Measurements from ENCODE around the gene GSTO1. TPM values are rescaled to one million over a fixed set of nuclear protein-coding genes. Genes with fewer than 3 reads are reported as not detected.

The GSTO1 gene
- total and polyA plus RNA-seq, 2 experiments from 2014 or later, result 52.5 to 182 TPM

- TF ChIP-seq STAT1 (IDR thresholded peaks at IDR 0.05; ENCODE audit: unreplicated experiment) (no peak), NANOG (IDR thresholded peaks at IDR 0.05; ENCODE audit: borderline replicate concordance) (no peak), JUNB (IDR thresholded peaks at IDR 0.05; ENCODE audit: unreplicated experiment) (no peak), ZNF114 (CRISPR knock-in tag; IDR thresholded peaks at IDR 0.05) (no peak), EZH2 (IDR thresholded peaks at IDR 0.05; ENCODE audit: low read depth, unreplicated experiment) (no peak), CREB1 (CRISPR knock-in tag; IDR thresholded peaks at IDR 0.05; ENCODE audit: low read depth) (no peak), ZNF462 (CRISPR knock-in tag; IDR thresholded peaks at IDR 0.05) (no peak), POLR2AphosphoS5 (IDR thresholded peaks at IDR 0.05; ENCODE audit: low read depth) (no peak), EZH2phosphoT487 (IDR thresholded peaks at IDR 0.05; ENCODE audit: unreplicated experiment) (no peak), ETS1 (IDR thresholded peaks at IDR 0.05) (no peak), CTCF (conservative IDR thresholded peaks at IDR 0.05; ENCODE audit: low read depth in 2 of 2) (no peak), REST (IDR thresholded peaks at IDR 0.05; ENCODE audit: unreplicated experiment) (no peak), ZNF331 (CRISPR knock-in tag; IDR thresholded peaks at IDR 0.05; ENCODE audit: low read depth) (no peak)
- Histone ChIP-seq H3K79me2 (replicated peaks; ENCODE audit: insufficient read depth) (no peaks in the 10 kb centered on the region), H3K9me2 (ENCODE audit: insufficient read depth) (peaks cover 4% of the 10 kb centered on the region; the same call in 1 of the 2 replicates), H3K27me3 (ENCODE audit: insufficient read depth) (no peaks in the 10 kb centered on the region), H3K27ac (ENCODE audit: low read depth) (no peak overlapping the region), H2AFZ (no peak overlapping the region), H3F3A (replicated peaks; ENCODE audit: low read depth) (no peaks in the 10 kb centered on the region), H3K4me2 (no peak overlapping the region), H4K20me1 (replicated peaks; ENCODE audit: insufficient read depth) (no peaks in the 10 kb centered on the region), H3K36me3 (ENCODE audit: insufficient read depth) (no peaks in the 10 kb centered on the region), H3K4me1 (ENCODE audit: insufficient read depth) (no peaks in the 10 kb centered on the region), H3K4me3 (no peak overlapping the region)
- ATAC-seq (no peak), DNase-seq (ENCODE audit: low spot score) (no peak)
- no peak overlapping the region for H3K27ac Mint-ChIP-seq
- H3K4me3 Mint-ChIP-seq, result no peak overlapping the region
- peaks cover 5% of the 10 kb centered on the region for H3K27me3 Mint-ChIP-seq (ENCODE audit: insufficient read depth, low read depth, poor library complexity)
- no peaks in the 10 kb centered on the region for H3K36me3 Mint-ChIP-seq (ENCODE audit: low read depth)
- H3K4me1 Mint-ChIP-seq, result no peaks in the 10 kb centered on the region
- peaks cover 12% of the 10 kb centered on the region; the same call in 2 of the 3 replicates for H3K9me3 Mint-ChIP-seq
Observed at GRCh38 chr10:104242545-104242944, 12.1 kb upstream of the GSTO1 start.

Data from GM23338 (cell line).